ENCODE data around the gene SGK1.

DNA sequence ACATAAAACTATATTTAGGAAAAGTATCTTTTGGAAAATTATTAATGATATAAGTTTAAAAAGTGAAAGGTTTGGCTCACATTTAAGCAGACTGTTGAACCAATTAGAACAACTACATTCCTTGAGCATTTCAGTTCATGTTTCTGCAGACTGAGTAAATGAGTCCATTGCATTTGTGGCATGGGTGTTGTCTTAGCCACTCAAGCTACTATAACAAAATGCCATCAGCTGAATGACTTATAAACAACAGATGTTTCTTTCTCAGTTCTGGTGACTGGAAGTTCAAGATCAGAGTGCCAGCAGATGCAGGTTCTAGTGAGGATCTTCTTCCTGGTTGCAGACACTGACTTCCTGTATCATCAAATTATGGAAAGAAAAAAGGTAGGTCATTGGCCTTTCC lies 198.4 kb downstream of the SGK1 start:
- TF ChIP-seq, protein P1, sequence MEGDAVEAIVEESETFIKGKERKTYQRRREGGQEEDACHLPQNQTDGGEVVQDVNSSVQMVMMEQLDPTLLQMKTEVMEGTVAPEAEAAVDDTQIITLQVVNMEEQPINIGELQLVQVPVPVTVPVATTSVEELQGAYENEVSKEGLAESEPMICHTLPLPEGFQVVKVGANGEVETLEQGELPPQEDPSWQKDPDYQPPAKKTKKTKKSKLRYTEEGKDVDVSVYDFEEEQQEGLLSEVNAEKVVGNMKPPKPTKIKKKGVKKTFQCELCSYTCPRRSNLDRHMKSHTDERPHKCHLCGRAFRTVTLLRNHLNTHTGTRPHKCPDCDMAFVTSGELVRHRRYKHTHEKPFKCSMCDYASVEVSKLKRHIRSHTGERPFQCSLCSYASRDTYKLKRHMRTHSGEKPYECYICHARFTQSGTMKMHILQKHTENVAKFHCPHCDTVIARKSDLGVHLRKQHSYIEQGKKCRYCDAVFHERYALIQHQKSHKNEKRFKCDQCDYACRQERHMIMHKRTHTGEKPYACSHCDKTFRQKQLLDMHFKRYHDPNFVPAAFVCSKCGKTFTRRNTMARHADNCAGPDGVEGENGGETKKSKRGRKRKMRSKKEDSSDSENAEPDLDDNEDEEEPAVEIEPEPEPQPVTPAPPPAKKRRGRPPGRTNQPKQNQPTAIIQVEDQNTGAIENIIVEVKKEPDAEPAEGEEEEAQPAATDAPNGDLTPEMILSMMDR (IDR thresholded peaks at IDR 0.05), result no peak
- TF ChIP-seq POLR2AphosphoS5 (IDR thresholded peaks at IDR 0.05) (no peak), POLR2A (IDR thresholded peaks at IDR 0.05) (no peak), EP300 (IDR thresholded peaks at IDR 0.05) (no peak)
